GM12878 (cell line): ENCODE measurements around the gene PHLDA2. TPM values are rescaled to one million over a fixed set of nuclear protein-coding genes. Genes with fewer than 3 reads are reported as not detected.

ENCODE experiments used
- ATAC-seq: fragments of 200-7000 bp; cut with Tn5 transposase; 3 replicates; pipeline ENCODE4 v1.9.1; 2020; ENCODE audit warnings: mild to moderate bottlenecking, moderate library complexity
- BruUV-seq: library from RNA; stranded (reverse); fragments of 400-500 nt; replicated peaks from 2 replicates; lab custom pipeline; 2021; lab: Mats Ljungman, UMichigan
- CTCF ChIA-PET: fragments of 300-600 bp; sonication (Branson Sonifier 250); formaldehyde crosslinking; extraction: SDS; loops from one replicate; lab custom pipeline; 2021; ENCODE audit warnings: inconsistent platforms; lab: Yijun Ruan, JAX
- POLR2A ChIA-PET: fragments of 350-600 bp; formaldehyde crosslinking; extraction: SDS; loops from one replicate; lab custom pipeline; 2021; ENCODE audit warnings: inconsistent platforms; lab: Charles Lee
- RAD21 ChIA-PET: fragments of 300-600 bp; sonication (Branson Sonifier 250); formaldehyde crosslinking; loops from one replicate; lab custom pipeline; 2023; ENCODE audit warnings: antibody characterized with exemption; ENCODE audit not compliant: unreplicated experiment; lab: Charles Lee
- SMC1A ChIA-PET: fragments of 300-600 bp; sonication (Branson Sonifier 250); formaldehyde crosslinking; loops from one replicate; lab custom pipeline; 2023; ENCODE audit not compliant: unreplicated experiment, uncharacterized antibody; lab: Charles Lee
- DNase-seq: peaks from one replicate; pipeline ENCODE4 v3.0.0-alpha.2; 2011; ENCODE audit warnings: low read depth, low spot score
- FAIRE-seq: peaks from 3 replicates; lab custom pipeline; 2011; peaks lifted over from hg19 to GRCh38; lab: Jason Lieb, UNC
- H2AFZ ChIP-seq: 2 replicates; pipeline ENCODE4 v1.6.0; 2011; ENCODE audit warnings: low read depth, low read length, control low read depth; ENCODE audit not compliant: control insufficient read depth
- H3K27ac ChIP-seq: 2 replicates; pipeline ENCODE4 v1.5.1; 2011; ENCODE audit warnings: control low read depth; ENCODE audit not compliant: control insufficient read depth, insufficient read depth
- H3K27me3 ChIP-seq, 2 experiments: replicated peaks in 1 of 2; 2 replicates each; pipeline versions ENCODE4 v1.6.0 to v1.6.1; 2011; ENCODE audit warnings: low read length in 1 of 2; ENCODE audit not compliant: control insufficient read depth in 2 of 2, insufficient read depth in 2 of 2
- H3K36me3 ChIP-seq, 2 experiments: 2 replicates each; pipeline ENCODE4 v1.5.1; 2011; ENCODE audit warnings: low read length in 1 of 2; ENCODE audit not compliant: control insufficient read depth in 2 of 2, insufficient read depth in 2 of 2
- H3K4me1 ChIP-seq: 2 replicates; pipeline ENCODE4 v1.6.1; 2011; ENCODE audit warnings: mild to moderate bottlenecking, low read length, moderate library complexity, mixed read lengths; ENCODE audit not compliant: control insufficient read depth, insufficient read depth
- H3K4me2 ChIP-seq: 2 replicates; pipeline ENCODE4 v1.6.0; 2011; ENCODE audit warnings: control low read depth; ENCODE audit not compliant: control insufficient read depth, insufficient read depth
- H3K4me3 ChIP-seq: fragments of 200-600 bp; sonication (generic); 2 replicates; pipeline ENCODE4 v1.5.1; 2016
- H3K79me2 ChIP-seq: 2 replicates; pipeline ENCODE4 v1.6.0; 2011; ENCODE audit warnings: low read length; ENCODE audit not compliant: control insufficient read depth, insufficient read depth
- H3K9ac ChIP-seq: 2 replicates; pipeline ENCODE4 v1.8.0; 2011; ENCODE audit warnings: low read length, control low read depth, mixed read lengths; ENCODE audit not compliant: control insufficient read depth, insufficient read depth
- H3K9me3 ChIP-seq: replicated peaks from 3 replicates; pipeline ENCODE4 v1.5.1; 2011; ENCODE audit warnings: mild to moderate bottlenecking, low read length; ENCODE audit not compliant: control insufficient read depth, insufficient read depth
- H4K20me1 ChIP-seq: 2 replicates; pipeline ENCODE4 v1.6.0; 2011; ENCODE audit not compliant: control insufficient read depth, insufficient read depth
- HDGF ChIP-seq: fragments of 450-650 bp; IDR thresholded peaks from 2 replicates; pipeline ENCODE4 v1.6.1; 2016; ENCODE audit warnings: antibody characterized with exemption
- KAT2A ChIP-seq: conservative IDR thresholded peaks from 2 replicates; pipeline ENCODE4 v1.6.1; 2011; ENCODE audit warnings: low read depth, low read length; ENCODE audit not compliant: control insufficient read depth
- PBX3 ChIP-seq: IDR thresholded peaks from 2 replicates; pipeline ENCODE4 v1.6.1; 2011; ENCODE audit warnings: mild to moderate bottlenecking, low read depth, low read length, moderate library complexity; ENCODE audit not compliant: insufficient replicate concordance
- SMAD5 ChIP-seq: IDR thresholded peaks from 2 replicates; pipeline ENCODE4 v1.6.1; 2016; ENCODE audit warnings: antibody characterized with exemption, low read depth
- SMARCA5 ChIP-seq: fragments of 450-650 bp; IDR thresholded peaks from 2 replicates; pipeline ENCODE4 v1.6.1; 2017; ENCODE audit warnings: mild to moderate bottlenecking
- SUPT20H ChIP-seq: IDR thresholded peaks from 2 replicates; pipeline ENCODE4 v1.6.1; 2011; ENCODE audit warnings: low read depth, mild to moderate bottlenecking, low read length, moderate library complexity, borderline replicate concordance; ENCODE audit not compliant: control insufficient read depth
- TCF12 ChIP-seq: IDR thresholded peaks from 2 replicates; pipeline ENCODE4 v1.6.1; 2011; ENCODE audit warnings: low read depth, mild to moderate bottlenecking, low read length
- WGBS: methylation state at CpG from one replicate; pipeline ENCODE4 v1.1.6; 2016; ENCODE audit warnings: low lambda C conversion rate; ENCODE audit not compliant: insufficient replicate concordance, insufficient coverage; ENCODE audit errors: missing lambda C conversion rate; 5-methylcytosine and 5-hydroxymethylcytosine counted together
- in situ Hi-C: fragments of 300-500 bp; cut with MboI; formaldehyde crosslinking; loops from 9 replicates; pipeline ENCODE4 v1.14.3; 2018; ENCODE audit warnings: mixed read lengths
- intact Hi-C: fragments of 100-400 bp; cut with micrococcal nuclease; formaldehyde crosslinking; loops from one replicate; pipeline ENCODE4 v1.14.2; 2022; ENCODE audit not compliant: unreplicated experiment
- polyA plus RNA-seq, 11 experiments: library from polyadenylated mRNA; depleted of rRNA in 4 of 11; unstranded in 6 of 11; stranded (reverse) in 5 of 11; fragments of >200 nt; fragmentation: Nextera tagmentation in 4 of 11; fragmentation: Illumina TruSeq in 1 of 11; extraction: Ambion mirVana in 4 of 11; extraction: Trizol in 1 of 11; gene quantifications; 1 replicate in 1 of 11; 2 replicates in 10 of 11; pipeline versions ENCODE4 v1.2.1 to v1.2.3, GENCODE V29; 2011 to 2016; ENCODE audit warnings: inconsistent platforms in 2 of 11, missing spikeins in 2 of 11, low read depth in 1 of 11
- total RNA-seq, 4 experiments: library from RNA; depleted of rRNA in 3 of 4; stranded (reverse); fragments of >200 nt in 3 of 4; fragmentation: Illumina TruSeq in 1 of 4; extraction: Trizol in 1 of 4; gene quantifications; 2 replicates each; pipeline versions ENCODE4 v1.2.1 to v1.2.3, GENCODE V29; 2013 to 2021

The PHLDA2 gene
- total and polyA plus RNA-seq, 10 of the 15 experiments (the other 5 are each of a cell fraction or from before 2014, with no cell fraction given) = 0.15 to 0.49 (median 0.16) TPM; not detected in 7

DNA sequence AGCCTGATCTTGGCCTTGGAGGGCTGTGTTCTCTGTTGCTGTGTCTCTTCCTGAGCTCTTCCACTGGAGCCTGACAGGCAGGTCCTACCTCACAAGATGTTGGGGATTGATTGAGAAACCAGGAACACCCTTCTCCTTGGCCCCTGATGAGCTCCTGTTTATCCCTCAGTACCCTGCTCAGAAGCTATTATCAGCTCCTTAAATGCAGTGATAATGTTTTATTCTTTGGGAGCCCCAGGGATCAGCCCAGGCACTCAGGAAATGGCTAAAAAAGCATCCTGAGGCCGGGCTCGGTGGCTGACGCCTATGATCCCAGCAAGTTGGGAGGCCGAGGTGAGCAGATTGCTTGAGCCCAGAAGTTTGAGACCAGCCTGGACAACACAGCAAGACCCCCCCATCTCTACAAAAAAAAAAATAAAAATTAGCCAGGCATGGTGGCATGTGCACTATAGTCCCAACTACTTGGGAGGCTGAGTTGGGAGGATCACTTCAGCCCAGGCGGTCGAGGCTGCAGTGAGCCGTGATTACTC lies 4.9 kb upstream of the PHLDA2 start:
- ChIA-PET CTCF (interaction anchor here (0.7 to 2.0 kb wide), 8 partner anchors 8 to 403 kb away, joined by 3 to 5 read pairs (median 4); no protein-coding TSS in a partner anchor), SMC1A (interaction anchor here (1.0 to 1.6 kb wide), 2 partner anchors 42 to 55 kb away, joined by 3 to 6 read pairs; no protein-coding TSS in a partner anchor)
- no peak overlapping the region for H3K9ac ChIP-seq
- no peak for TF ChIP-seq HDGF
- TF ChIP-seq KAT2A = no peak
- TF ChIP-seq, all 136 proteins: peak for 0
- ChIA-PET POLR2A (interaction anchor here (0.6 kb wide), 1 partner anchor 61 kb away, joined by 7 read pairs; no protein-coding TSS in a partner anchor), RAD21 (interaction anchor here (0.8 to 2.0 kb wide), 4 partner anchors 58 to 157 kb away, joined by 4 to 7 read pairs (median 4); partner anchors contain the start of gene NAP1L4)
- Histone ChIP-seq H3K4me2 (no peak overlapping the region), H3K36me3 (no peaks in the 10 kb centered on the region), H3K27ac (no peak overlapping the region), H3K79me2 (no peaks in the 10 kb centered on the region), H4K20me1 (no peaks in the 10 kb centered on the region), H3K27me3 (peaks cover 0 to 4% of the 10 kb centered on the region in 2 experiments; a peak in 3 of 4 replicates), H2AFZ (no peak overlapping the region), H3K4me3 (no peak overlapping the region), H3K4me1 (peaks cover 17% of the 10 kb centered on the region), H3K9me3 (peaks cover 7% of the 10 kb centered on the region; the same call in 2 of the 3 replicates)
- FAIRE-seq (no peak), DNase-seq (no peak), ATAC-seq (no peak)
- intact Hi-C loops = loop anchor here (10.0 kb wide), 1 partner anchor 161 kb away; no protein-coding TSS in a partner anchor
- 78% methylated on average over 7 of the region's 7 CpGs for WGBS
- no TSS peak for BruUV-seq
- in situ Hi-C loops = no loop called here

DNA sequence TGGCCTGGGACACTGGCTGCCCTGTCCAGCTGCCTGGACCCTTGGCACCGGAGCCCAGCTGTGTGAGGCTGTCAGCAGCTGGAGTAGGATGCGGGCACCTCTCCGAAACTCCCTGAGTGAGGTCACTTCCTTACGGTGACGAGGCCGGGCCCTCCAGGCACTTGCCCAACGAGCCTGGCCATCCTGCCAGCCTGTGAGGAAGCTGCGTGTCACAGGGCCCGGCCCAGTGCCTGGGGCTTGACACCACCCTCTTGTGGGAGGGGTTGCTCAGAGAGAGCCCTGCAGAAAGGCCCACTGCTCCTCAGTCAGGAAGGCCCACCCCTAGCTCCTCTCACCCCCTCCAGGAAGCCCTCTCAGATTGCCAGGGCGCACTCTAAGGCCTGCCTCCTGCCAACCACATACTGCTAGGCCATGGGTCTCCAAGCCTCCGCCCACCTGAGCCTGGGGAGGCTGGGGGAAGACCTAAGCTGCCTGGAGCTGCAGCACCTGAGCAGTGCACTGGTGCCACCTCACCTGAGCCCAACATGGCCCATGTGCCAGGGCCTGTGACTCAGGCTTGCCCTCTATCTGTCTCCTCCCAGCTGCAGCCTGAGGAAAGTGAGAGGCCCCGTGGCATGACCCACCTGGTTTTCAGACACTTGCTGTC lies 4.3 kb upstream of the PHLDA2 start:
- Histone ChIP-seq H3K36me3 (no peaks in the 10 kb centered on the region), H4K20me1 (no peaks in the 10 kb centered on the region), H3K4me2 (no peak overlapping the region; the same call in 1 of the 2 replicates), H3K9ac (no peak overlapping the region), H3K9me3 (peaks cover 2% of the 10 kb centered on the region; the same call in 1 of the 3 replicates), H3K79me2 (no peaks in the 10 kb centered on the region), H3K27me3 (peaks cover 0 to 6% of the 10 kb centered on the region in 2 experiments; a peak in 3 of 4 replicates), H3K4me3 (no peak overlapping the region), H3K27ac (no peak overlapping the region), H3K4me1 (peaks cover 21% of the 10 kb centered on the region), H2AFZ (no peak overlapping the region)
- ATAC-seq = peak; percentile 76
- ChIA-PET CTCF (interaction anchor here (0.7 to 2.0 kb wide), 8 partner anchors 8 to 402 kb away, joined by 3 to 5 read pairs (median 4); no protein-coding TSS in a partner anchor), RAD21 (interaction anchor here (0.8 to 2.0 kb wide), 4 partner anchors 58 to 158 kb away, joined by 4 to 7 read pairs (median 4); partner anchors contain the start of gene NAP1L4), POLR2A (interaction anchor here (0.6 kb wide), 1 partner anchor 60 kb away, joined by 7 read pairs; no protein-coding TSS in a partner anchor), SMC1A (interaction anchor here (1.0 to 1.6 kb wide), 2 partner anchors 41 to 55 kb away, joined by 3 to 6 read pairs; no protein-coding TSS in a partner anchor)
- peak; percentile 21 for DNase-seq
- TF ChIP-seq PBX3 (no peak), SMARCA5 (peak; percentile 27; the same call in 1 of the 2 replicates), SUPT20H (no peak), TCF12 (peak; percentile 68; the same call in 1 of the 2 replicates), SMAD5 (no peak)
- no peak for FAIRE-seq
- 25% methylated on average over 12 of the region's 12 CpGs for WGBS
- intact Hi-C loops = loop anchor here (10.0 kb wide), 1 partner anchor 161 kb away; no protein-coding TSS in a partner anchor
- no TSS peak for BruUV-seq
- in situ Hi-C loops = no loop called here
